Dendritic cell treated with granulocyte-macrophage colony-stimulating factor and Interleukin-4, amounts not matched to agents 40 ng/mL and 50 ng/mL, for 4 days (primary cell): ENCODE measurements around the gene CCDC137.

Experiments used
- H3K27ac Mint-ChIP-seq: one replicate; pipeline ENCODE4 v1.8.0; 2022; ENCODE audit warnings: mild to moderate bottlenecking, mixed read lengths
- H3K27me3 Mint-ChIP-seq: one replicate; pipeline ENCODE4 v1.8.0; 2022; ENCODE audit warnings: mild to moderate bottlenecking, mixed read lengths
- H3K36me3 Mint-ChIP-seq: one replicate; pipeline ENCODE4 v1.8.0; 2022; ENCODE audit warnings: low read depth, mixed read lengths
- H3K4me1 Mint-ChIP-seq: one replicate; pipeline ENCODE4 v1.8.0; 2022; ENCODE audit warnings: low read depth, mixed read lengths
- H3K4me3 Mint-ChIP-seq: one replicate; pipeline ENCODE4 v1.8.0; 2022; ENCODE audit warnings: mild to moderate bottlenecking, moderate library complexity, mixed read lengths
- H3K9me3 Mint-ChIP-seq: one replicate; pipeline ENCODE4 v1.8.0; 2022; ENCODE audit warnings: mixed read lengths
- intact Hi-C: fragments of 100-400 bp; cut with micrococcal nuclease; formaldehyde crosslinking; loops from one replicate; pipeline ENCODE4 v1.15.0; 2022

Gene CCDC137

GRCh38 chr17:81682565-81683207 lies 16.1 kb downstream of the CCDC137 start:
- Mint-ChIP-seq H3K4me1 (peaks cover 42% of the 10 kb centered on the region), H3K9me3 (no peaks in the 10 kb centered on the region), H3K4me3 (peak overlapping the region; percentile 85), H3K36me3 (peaks cover 71% of the 10 kb centered on the region), H3K27ac (peak overlapping the region; percentile 81), H3K27me3 (no peaks in the 10 kb centered on the region)
- intact Hi-C loops = loop anchor here (1.0 kb wide), 1 partner anchor 20 kb away; no protein-coding TSS in a partner anchor

GRCh38 chr17:81683208-81683583 lies 16.7 kb downstream of the CCDC137 start:
- H3K27ac Mint-ChIP-seq = peak overlapping the region; percentile 81
- peaks cover 76% of the 10 kb centered on the region for H3K36me3 Mint-ChIP-seq
- H3K4me1 Mint-ChIP-seq = peaks cover 42% of the 10 kb centered on the region
- H3K27me3 Mint-ChIP-seq = no peaks in the 10 kb centered on the region
- peak overlapping the region; percentile 85 for H3K4me3 Mint-ChIP-seq
- no peaks in the 10 kb centered on the region for H3K9me3 Mint-ChIP-seq
- intact Hi-C loops = no loop called here

- H3K27ac Mint-ChIP-seq = peak within 1 kb of the TSS; percentile 81
- peaks cover 83% of the 10 kb centered on the region for H3K36me3 Mint-ChIP-seq
- intact Hi-C loops = no loop called here
- H3K9me3 Mint-ChIP-seq = no peaks in the 10 kb centered on the region
- H3K27me3 Mint-ChIP-seq = no peaks in the 10 kb centered on the region
- peak within 1 kb of the TSS; percentile 85 for H3K4me3 Mint-ChIP-seq
- H3K4me1 Mint-ChIP-seq = peaks cover 42% of the 10 kb centered on the region
Observed at GRCh38 chr17:81683584-81684441, 17.3 kb downstream of the CCDC137 start, which contains the start of the genes ARL16 and HGS. Gene ARL16 (minus strand): TSS chr17:81683797. CDS start chr17:81683753, 44 bp downstream. Gene HGS (plus strand): TSS chr17:81684011. CDS start chr17:81684067, 56 bp downstream.

GRCh38 chr17:81684442-81684911 lies 17.9 kb downstream of the CCDC137 start:
- Mint-ChIP-seq H3K4me3 (peak overlapping the region; percentile 85), H3K36me3 (peaks cover 83% of the 10 kb centered on the region), H3K27ac (peak overlapping the region; percentile 81), H3K9me3 (no peaks in the 10 kb centered on the region), H3K27me3 (no peaks in the 10 kb centered on the region), H3K4me1 (peaks cover 42% of the 10 kb centered on the region)
- intact Hi-C loops = no loop called here

GRCh38 chr17:81685108-81685507 lies 18.6 kb downstream of the CCDC137 start:
- H3K27me3 Mint-ChIP-seq = no peaks in the 10 kb centered on the region
- intact Hi-C loops = no loop called here
- no peaks in the 10 kb centered on the region for H3K9me3 Mint-ChIP-seq
- peak overlapping the region; percentile 81 for H3K27ac Mint-ChIP-seq
- peaks cover 39% of the 10 kb centered on the region for H3K4me1 Mint-ChIP-seq
- H3K36me3 Mint-ChIP-seq = peaks cover 83% of the 10 kb centered on the region
- peak overlapping the region; percentile 85 for H3K4me3 Mint-ChIP-seq

GRCh38 chr17:81686614-81687013 lies 20.1 kb downstream of the CCDC137 start:
- no peak overlapping the region for H3K4me3 Mint-ChIP-seq
- peaks cover 83% of the 10 kb centered on the region for H3K36me3 Mint-ChIP-seq
- intact Hi-C loops = no loop called here
- no peaks in the 10 kb centered on the region for H3K9me3 Mint-ChIP-seq
- peaks cover 38% of the 10 kb centered on the region for H3K4me1 Mint-ChIP-seq
- H3K27me3 Mint-ChIP-seq = no peaks in the 10 kb centered on the region
- no peak overlapping the region for H3K27ac Mint-ChIP-seq

- H3K27me3 Mint-ChIP-seq = no peaks in the 10 kb centered on the region
- no peaks in the 10 kb centered on the region for H3K9me3 Mint-ChIP-seq
- no peak overlapping the region for H3K4me3 Mint-ChIP-seq
- peak overlapping the region; percentile 28 for H3K27ac Mint-ChIP-seq
- intact Hi-C loops = no loop called here
- peaks cover 92% of the 10 kb centered on the region for H3K36me3 Mint-ChIP-seq
- peaks cover 32% of the 10 kb centered on the region for H3K4me1 Mint-ChIP-seq
Observed at GRCh38 chr17:81687770-81688541, 21.4 kb downstream of the CCDC137 start.

GRCh38 chr17:81688616-81689015 lies 22.1 kb downstream of the CCDC137 start:
- H3K4me1 Mint-ChIP-seq = peaks cover 30% of the 10 kb centered on the region
- H3K4me3 Mint-ChIP-seq = no peak overlapping the region
- H3K36me3 Mint-ChIP-seq = peaks cover 97% of the 10 kb centered on the region
- no peaks in the 10 kb centered on the region for H3K27me3 Mint-ChIP-seq
- H3K9me3 Mint-ChIP-seq = no peaks in the 10 kb centered on the region
- intact Hi-C loops = no loop called here
- H3K27ac Mint-ChIP-seq = no peak overlapping the region

- Mint-ChIP-seq H3K27ac (no peak overlapping the region), H3K4me1 (peaks cover 22% of the 10 kb centered on the region), H3K36me3 (peaks cover 100% of the 10 kb centered on the region), H3K9me3 (no peaks in the 10 kb centered on the region), H3K4me3 (no peak overlapping the region), H3K27me3 (no peaks in the 10 kb centered on the region)
- intact Hi-C loops = no loop called here
Observed at GRCh38 chr17:81690066-81690465, 23.5 kb downstream of the CCDC137 start.

- no peak overlapping the region for H3K4me3 Mint-ChIP-seq
Observed at GRCh38 chr17:81690549-81690948, 24.0 kb downstream of the CCDC137 start.

GRCh38 chr17:81691196-81691595 lies 24.7 kb downstream of the CCDC137 start:
- Mint-ChIP-seq H3K27ac (no peak overlapping the region), H3K27me3 (no peaks in the 10 kb centered on the region)

More at GRCh38 chr17:81690549-81690948, 24.0 kb downstream of the CCDC137 start:
- peaks cover 17% of the 10 kb centered on the region for H3K4me1 Mint-ChIP-seq
- intact Hi-C loops = no loop called here
- no peak overlapping the region for H3K27ac Mint-ChIP-seq
- H3K27me3 Mint-ChIP-seq = no peaks in the 10 kb centered on the region
- H3K9me3 Mint-ChIP-seq = no peaks in the 10 kb centered on the region
- peaks cover 100% of the 10 kb centered on the region for H3K36me3 Mint-ChIP-seq

GRCh38 chr17:81691608-81692007 lies 25.1 kb downstream of the CCDC137 start:
- Mint-ChIP-seq H3K27me3 (no peaks in the 10 kb centered on the region), H3K9me3 (no peaks in the 10 kb centered on the region), H3K27ac (no peak overlapping the region), H3K4me3 (no peak overlapping the region), H3K4me1 (peaks cover 9% of the 10 kb centered on the region), H3K36me3 (peaks cover 100% of the 10 kb centered on the region)
- intact Hi-C loops = no loop called here

More at GRCh38 chr17:81691196-81691595, 24.7 kb downstream of the CCDC137 start:
- H3K4me3 Mint-ChIP-seq = no peak overlapping the region
- intact Hi-C loops = no loop called here
- no peaks in the 10 kb centered on the region for H3K9me3 Mint-ChIP-seq
- peaks cover 11% of the 10 kb centered on the region for H3K4me1 Mint-ChIP-seq
- peaks cover 100% of the 10 kb centered on the region for H3K36me3 Mint-ChIP-seq

GRCh38 chr17:81693509-81694210 lies 27.1 kb downstream of the CCDC137 start:
- Mint-ChIP-seq H3K27ac (no peak overlapping the region), H3K27me3 (no peaks in the 10 kb centered on the region), H3K4me3 (no peak overlapping the region), H3K4me1 (no peaks in the 10 kb centered on the region), H3K9me3 (no peaks in the 10 kb centered on the region), H3K36me3 (peaks cover 100% of the 10 kb centered on the region)
- intact Hi-C loops = no loop called here
